Activated CD4-positive, alpha-beta memory T cell treated with anti-CD3 and anti-CD28 coated beads for 36 hours (primary cell): ENCODE data around the gene ST6GALNAC4. TPM values are rescaled to one million over a fixed set of nuclear protein-coding genes. Genes with fewer than 3 reads are reported as not detected.
A peak's percentile ranks its signal among the peaks of the same experiment; 100 is the strongest.

ENCODE experiments used
- CTCF ChIA-PET: fragments of 350-600 bp; sonication (Branson Sonifier 250); formaldehyde crosslinking; loops from one replicate; lab custom pipeline; 2021; ENCODE audit warnings: antibody characterized with exemption, inconsistent platforms; lab: Charles Lee
- POLR2A ChIA-PET: fragments of 350-600 bp; sonication (Branson Sonifier 250); formaldehyde crosslinking; loops from one replicate; lab custom pipeline; 2021; ENCODE audit warnings: antibody characterized with exemption; lab: Charles Lee
- DNase-seq: peaks from one replicate; pipeline ENCODE4 v3.0.0-alpha.2; 2020
- H3K27ac Mint-ChIP-seq: one replicate; pipeline ENCODE4 v1.8.0; 2021; ENCODE audit warnings: mixed read lengths
- H3K27me3 Mint-ChIP-seq: one replicate; pipeline ENCODE4 v1.8.0; 2021; ENCODE audit warnings: mixed read lengths
- H3K36me3 Mint-ChIP-seq: one replicate; pipeline ENCODE4 v1.8.0; 2021; ENCODE audit warnings: mixed read lengths
- H3K4me1 Mint-ChIP-seq: one replicate; pipeline ENCODE4 v1.8.0; 2021; ENCODE audit warnings: low read depth, mixed read lengths
- H3K4me3 Mint-ChIP-seq: one replicate; pipeline ENCODE4 v1.8.0; 2021; ENCODE audit warnings: mild to moderate bottlenecking, mixed read lengths
- H3K9me3 Mint-ChIP-seq: one replicate; pipeline ENCODE4 v1.8.0; 2021; ENCODE audit warnings: mixed read lengths
- intact Hi-C: fragments of 100-400 bp; cut with micrococcal nuclease; formaldehyde crosslinking; loops from one replicate; pipeline ENCODE4 v1.15.1; 2023
- total RNA-seq, 2 experiments: library from RNA; stranded (reverse); gene quantifications; one replicate each; pipeline ENCODE4 v1.2.3, GENCODE V29; 2021

The ST6GALNAC4 gene
- total RNA-seq, 2 experiments from 2014 or later = 21.2 to 23.5 TPM

GRCh38 chr9:127920794-127921193 lies 4.0 kb upstream of the ST6GALNAC4 start:
- intact Hi-C loops = loop anchor here (1.0 to 10.0 kb wide), 3 partner anchors 185 to 416 kb away; partner anchors contain the start of gene TOR2A
- ChIA-PET CTCF (interaction anchor here (0.6 to 5.4 kb wide), 42 partner anchors 8 to 676 kb away, joined by 3 to 57 read pairs (median 5); partner anchors contain the start of genes CDK9, DPM2, ENG and PIP5KL1), POLR2A (interaction anchor here (0.9 kb wide), 1 partner anchor 205 kb away, joined by 3 read pairs; the partner anchor contains the start of genes PTRH1 and TTC16)
- Mint-ChIP-seq H3K4me3 (no peak overlapping the region), H3K27me3 (peaks cover 5% of the 10 kb centered on the region), H3K4me1 (peaks cover 34% of the 10 kb centered on the region), H3K27ac (no peak overlapping the region), H3K9me3 (no peaks in the 10 kb centered on the region), H3K36me3 (no peaks in the 10 kb centered on the region)
- DNase-seq = no peak

GRCh38 chr9:127919253-127919815 lies 2.5 kb upstream of the ST6GALNAC4 start:
- POLR2A ChIA-PET = no interaction called here
- Mint-ChIP-seq H3K27ac (peak overlapping the region; percentile 43), H3K27me3 (peaks cover 3% of the 10 kb centered on the region), H3K4me3 (no peak overlapping the region), H3K9me3 (no peaks in the 10 kb centered on the region), H3K36me3 (no peaks in the 10 kb centered on the region), H3K4me1 (peaks cover 42% of the 10 kb centered on the region)
- intact Hi-C loops = loop anchor here (2.0 to 5.0 kb wide), 2 partner anchors 15 to 202 kb away; partner anchors contain the start of genes PTRH1 and TTC16
- CTCF ChIA-PET = interaction anchor here (0.7 to 4.8 kb wide), 6 partner anchors 19 to 330 kb away, joined by 3 to 57 read pairs (median 10); partner anchors contain the start of gene TOR2A
- peak; percentile 71 for DNase-seq

- H3K36me3 Mint-ChIP-seq = peaks cover 6% of the 10 kb centered on the region
- H3K27me3 Mint-ChIP-seq = peaks cover 3% of the 10 kb centered on the region
- peak overlapping the region; percentile 6 for H3K27ac Mint-ChIP-seq
- H3K4me1 Mint-ChIP-seq = peaks cover 42% of the 10 kb centered on the region
- intact Hi-C loops = loop anchor here (2.0 to 5.0 kb wide), 2 partner anchors 14 to 201 kb away; partner anchors contain the start of genes PTRH1 and TTC16
- no peak overlapping the region for H3K4me3 Mint-ChIP-seq
- POLR2A ChIA-PET = no interaction called here
- no peaks in the 10 kb centered on the region for H3K9me3 Mint-ChIP-seq
- CTCF ChIA-PET = interaction anchor here (0.8 to 4.8 kb wide), 5 partner anchors 36 to 185 kb away, joined by 3 to 57 read pairs (median 5); partner anchors contain the start of gene TOR2A
- peak; percentile 48 for DNase-seq
Measured at GRCh38 chr9:127918183-127919107, 1.6 kb upstream of the ST6GALNAC4 start.

GRCh38 chr9:127917603-127918002 lies 762 bp upstream of the ST6GALNAC4 start:
- ChIA-PET POLR2A (interaction anchor here (1.3 to 2.1 kb wide), 4 partner anchors 12 to 183 kb away, joined by 5 to 8 read pairs (median 7); partner anchors contain the start of genes CDK9 and TOR2A), CTCF (interaction anchor here (0.8 to 2.0 kb wide), 7 partner anchors 13 to 202 kb away, joined by 3 to 18 read pairs (median 6); partner anchors contain the start of genes PTRH1, ST6GALNAC6 and TOR2A)
- H3K27me3 Mint-ChIP-seq = peaks cover 3% of the 10 kb centered on the region
- peaks cover 42% of the 10 kb centered on the region for H3K4me1 Mint-ChIP-seq
- peak overlapping the region; percentile 54 for H3K27ac Mint-ChIP-seq
- no peaks in the 10 kb centered on the region for H3K9me3 Mint-ChIP-seq
- peaks cover 10% of the 10 kb centered on the region for H3K36me3 Mint-ChIP-seq
- no peak overlapping the region for H3K4me3 Mint-ChIP-seq
- DNase-seq = no peak
- intact Hi-C loops = loop anchor here (1.0 to 5.0 kb wide), 4 partner anchors 10 to 200 kb away; partner anchors contain the start of genes PTRH1, ST6GALNAC6 and TTC16

GRCh38 chr9:127915801-127916719 lies 781 bp downstream of the ST6GALNAC4 start:
- peak overlapping the region; percentile 30 for H3K27ac Mint-ChIP-seq
- peaks cover 48% of the 10 kb centered on the region for H3K4me1 Mint-ChIP-seq
- DNase-seq = peak; percentile 33
- no peaks in the 10 kb centered on the region for H3K27me3 Mint-ChIP-seq
- POLR2A ChIA-PET = interaction anchor here (0.6 to 2.1 kb wide), 9 partner anchors 10 to 181 kb away, joined by 3 to 10 read pairs (median 6); partner anchors contain the start of genes CDK9, EEIG1, SH2D3C and TOR2A
- CTCF ChIA-PET = interaction anchor here (1.2 to 2.5 kb wide), 8 partner anchors 10 to 181 kb away, joined by 3 to 18 read pairs (median 6); partner anchors contain the start of genes ST6GALNAC6 and TOR2A
- intact Hi-C loops = loop anchor here (2.0 to 5.0 kb wide), 2 partner anchors 17 to 199 kb away; partner anchors contain the start of genes PTRH1, ST6GALNAC6 and TTC16
- H3K9me3 Mint-ChIP-seq = no peaks in the 10 kb centered on the region
- H3K36me3 Mint-ChIP-seq = peaks cover 17% of the 10 kb centered on the region
- H3K4me3 Mint-ChIP-seq = peak overlapping the region; percentile 77

- peak overlapping the region; percentile 13 for H3K27ac Mint-ChIP-seq
- peak; percentile 32 for DNase-seq
- intact Hi-C loops = loop anchor here (5.0 kb wide), 1 partner anchor 198 kb away; the partner anchor contains the start of genes PTRH1 and TTC16
- ChIA-PET POLR2A (interaction anchor here (1.6 to 2.1 kb wide), 2 partner anchors 12 to 14 kb away, joined by 6 to 10 read pairs; no protein-coding TSS in a partner anchor), CTCF (interaction anchor here (1.2 to 2.5 kb wide), 4 partner anchors 9 to 180 kb away, joined by 3 to 18 read pairs (median 10); partner anchors contain the start of gene TOR2A)
- no peaks in the 10 kb centered on the region for H3K27me3 Mint-ChIP-seq
- H3K9me3 Mint-ChIP-seq = no peaks in the 10 kb centered on the region
- peak overlapping the region; percentile 77 for H3K4me3 Mint-ChIP-seq
- peaks cover 17% of the 10 kb centered on the region for H3K36me3 Mint-ChIP-seq
- peaks cover 56% of the 10 kb centered on the region for H3K4me1 Mint-ChIP-seq
Measured at GRCh38 chr9:127915325-127915752, 1.5 kb downstream of the ST6GALNAC4 start.

- intact Hi-C loops = loop anchor here (5.0 kb wide), 1 partner anchor 46 kb away; no protein-coding TSS in a partner anchor
- ChIA-PET CTCF (interaction anchor here (1.3 kb wide), 1 partner anchor 8 kb away, joined by 5 read pairs; no protein-coding TSS in a partner anchor), POLR2A (no interaction called here)
- Mint-ChIP-seq H3K36me3 (peaks cover 21% of the 10 kb centered on the region), H3K27ac (no peak overlapping the region), H3K4me1 (peaks cover 47% of the 10 kb centered on the region), H3K9me3 (no peaks in the 10 kb centered on the region), H3K27me3 (no peaks in the 10 kb centered on the region), H3K4me3 (no peak overlapping the region)
- DNase-seq = no peak
Measured at GRCh38 chr9:127913682-127914081, 3.2 kb downstream of the ST6GALNAC4 start.

GRCh38 chr9:127912882-127913281 lies 4.0 kb downstream of the ST6GALNAC4 start:
- CTCF ChIA-PET = interaction anchor here (0.7 to 1.3 kb wide), 3 partner anchors 9 to 43 kb away, joined by 3 to 5 read pairs (median 3); no protein-coding TSS in a partner anchor
- Mint-ChIP-seq H3K36me3 (peaks cover 21% of the 10 kb centered on the region), H3K4me1 (peaks cover 39% of the 10 kb centered on the region), H3K27me3 (no peaks in the 10 kb centered on the region), H3K27ac (peak overlapping the region; percentile 60), H3K9me3 (no peaks in the 10 kb centered on the region), H3K4me3 (no peak overlapping the region)
- intact Hi-C loops = loop anchor here (5.0 kb wide), 1 partner anchor 46 kb away; no protein-coding TSS in a partner anchor
- no peak for DNase-seq
- POLR2A ChIA-PET = interaction anchor here (1.0 kb wide), 1 partner anchor 9 kb away, joined by 5 read pairs; no protein-coding TSS in a partner anchor

GRCh38 chr9:127912296-127912695 lies 4.5 kb downstream of the ST6GALNAC4 start:
- H3K4me1 Mint-ChIP-seq = peaks cover 33% of the 10 kb centered on the region
- ChIA-PET POLR2A (interaction anchor here (1.0 kb wide), 1 partner anchor 9 kb away, joined by 5 read pairs; no protein-coding TSS in a partner anchor), CTCF (interaction anchor here (0.7 to 1.3 kb wide), 3 partner anchors 9 to 42 kb away, joined by 3 to 5 read pairs (median 3); no protein-coding TSS in a partner anchor)
- H3K27me3 Mint-ChIP-seq = no peaks in the 10 kb centered on the region
- H3K36me3 Mint-ChIP-seq = peaks cover 22% of the 10 kb centered on the region
- intact Hi-C loops = loop anchor here (5.0 kb wide), 1 partner anchor 45 kb away; no protein-coding TSS in a partner anchor
- H3K9me3 Mint-ChIP-seq = no peaks in the 10 kb centered on the region
- H3K4me3 Mint-ChIP-seq = no peak overlapping the region
- H3K27ac Mint-ChIP-seq = peak overlapping the region; percentile 60
- no peak for DNase-seq
